H1 (cell line): ENCODE results near the gene MGLL. TPM values are rescaled to one million over a fixed set of nuclear protein-coding genes. Genes with fewer than 3 reads are reported as not detected.

Experiments
- CTCF ChIA-PET: fragments of 300-600 bp; sonication (Branson Sonifier 250); formaldehyde crosslinking; loops from one replicate; lab custom pipeline; 2021; ENCODE audit not compliant: partially characterized antibody; lab: Charles Lee
- POLR2A ChIA-PET: fragments of 300-600 bp; sonication (Branson Sonifier 250); formaldehyde crosslinking; loops from one replicate; lab custom pipeline; 2021; ENCODE audit warnings: inconsistent platforms; ENCODE audit not compliant: partially characterized antibody; lab: Charles Lee
- DNase-seq, 2 experiments: peaks; one replicate each; pipeline versions ENCODE4 v3.0.0 to v3.0.0-alpha.2; 2010 to 2022; ENCODE audit warnings: low spot score in 2 of 2, low read depth in 1 of 2, mixed read lengths in 1 of 2
- FAIRE-seq: peaks from 2 replicates; lab custom pipeline; 2011; peaks lifted over from hg19 to GRCh38; lab: Jason Lieb, UNC
- H2AFZ ChIP-seq: 2 replicates; pipeline ENCODE4 v1.8.1; 2012; ENCODE audit warnings: low read length, inconsistent platforms
- H2AK5ac ChIP-seq: 2 replicates; pipeline ENCODE4 v1.6.1; 2013; ENCODE audit warnings: low read depth, low read length
- H2BK120ac ChIP-seq: replicated peaks from 2 replicates; pipeline ENCODE3; 2013; ENCODE audit warnings: low read depth, low read length, inconsistent platforms
- H2BK12ac ChIP-seq: 2 replicates; pipeline ENCODE4 v1.6.1; 2013; ENCODE audit warnings: low read depth, low read length
- H2BK15ac ChIP-seq: 2 replicates; pipeline ENCODE4 v1.6.1; 2013; ENCODE audit warnings: low read length
- H2BK20ac ChIP-seq: 2 replicates; pipeline ENCODE4 v1.6.1; 2013; ENCODE audit warnings: low read length
- H2BK5ac ChIP-seq: 2 replicates; pipeline ENCODE4 v1.6.1; 2013; ENCODE audit warnings: low read depth, low read length
- H3K14ac ChIP-seq: 2 replicates; pipeline ENCODE4 v1.6.1; 2013; ENCODE audit warnings: inconsistent platforms; ENCODE audit not compliant: insufficient read length
- H3K18ac ChIP-seq: 2 replicates; pipeline ENCODE4 v1.6.1; 2013; ENCODE audit warnings: low read length; ENCODE audit errors: extremely low read depth
- H3K23ac ChIP-seq: 2 replicates; pipeline ENCODE4 v1.6.1; 2013; ENCODE audit warnings: inconsistent platforms; ENCODE audit not compliant: insufficient read length
- H3K23me2 ChIP-seq: 2 replicates; pipeline ENCODE4 v1.6.1; 2013; ENCODE audit warnings: low read depth, low read length
- H3K27ac ChIP-seq: 2 replicates; pipeline ENCODE4 v1.6.1; 2011; ENCODE audit warnings: low read depth, low read length, inconsistent platforms
- H3K27me3 ChIP-seq, 4 experiments: replicated peaks in 1 of 4; 1 replicate in 1 of 4; 2 replicates in 3 of 4; pipeline versions ENCODE4 v1.6.1 to v1.8.1; 2011 to 2013; ENCODE audit warnings: low read length in 3 of 4, mild to moderate bottlenecking in 3 of 4, inconsistent platforms in 2 of 4, mixed read lengths in 2 of 4, moderate library complexity in 1 of 4; ENCODE audit not compliant: control insufficient read depth in 3 of 4, insufficient read depth in 3 of 4; ENCODE audit errors: extremely low read depth in 1 of 4
- H3K36me3 ChIP-seq, 4 experiments: 2 replicates each; pipeline versions ENCODE4 v1.6.1 to v1.8.1; 2011 to 2013; ENCODE audit warnings: mild to moderate bottlenecking in 4 of 4, low read length in 3 of 4, moderate library complexity in 2 of 4, control low read depth in 1 of 4, inconsistent platforms in 1 of 4; ENCODE audit not compliant: insufficient read depth in 4 of 4, control insufficient read depth in 2 of 4
- H3K4ac ChIP-seq: replicated peaks from 2 replicates; pipeline ENCODE3; 2013; ENCODE audit warnings: low read length, low read depth, mixed read lengths, inconsistent platforms; ENCODE audit not compliant: insufficient read length
- H3K4me1 ChIP-seq, 4 experiments: replicated peaks in 1 of 4; 1 replicate in 1 of 4; 2 replicates in 3 of 4; pipeline versions ENCODE4 v1.6.1 to v1.8.1; 2011 to 2013; ENCODE audit warnings: low read length in 3 of 4, inconsistent platforms in 2 of 4, mixed read lengths in 1 of 4; ENCODE audit not compliant: insufficient read depth in 4 of 4, control insufficient read depth in 3 of 4
- H3K4me2 ChIP-seq, 2 experiments: 2 replicates each; pipeline versions ENCODE4 v1.6.1 to v1.8.1; 2011 to 2013; ENCODE audit warnings: low read depth in 2 of 2, low read length in 2 of 2, control low read depth in 1 of 2, inconsistent platforms in 1 of 2, mild to moderate bottlenecking in 1 of 2; ENCODE audit not compliant: insufficient read depth in 1 of 2
- H3K4me3 ChIP-seq, 4 experiments: fragments of 200-600, 300-600 bp in 1 of 4; sonication (generic), shearing (Covaris generic), sonication (Bioruptor Twin) in 1 of 4; 2 replicates each; pipeline versions ENCODE4 v1.5.1 to v1.8.1; 2011 to 2016; ENCODE audit warnings: low read length in 4 of 4, low read depth in 3 of 4, control low read depth in 2 of 4, inconsistent platforms in 2 of 4, mild to moderate bottlenecking in 2 of 4, mixed read lengths in 1 of 4, moderate library complexity in 1 of 4; ENCODE audit not compliant: insufficient read depth in 2 of 4; ENCODE audit errors: extremely low read depth in 1 of 4
- H3K56ac ChIP-seq: replicated peaks from 2 replicates; pipeline ENCODE3; 2013; ENCODE audit warnings: low read depth, mild to moderate bottlenecking, mixed read lengths, low read length, inconsistent platforms; ENCODE audit not compliant: insufficient read length
- H3K79me1 ChIP-seq: 2 replicates; pipeline ENCODE4 v1.6.1; 2013; ENCODE audit warnings: low read depth, low read length, control low read depth
- H3K79me2 ChIP-seq, 2 experiments: 2 replicates each; pipeline versions ENCODE4 v1.6.1 to v1.8.1; 2012 to 2013; ENCODE audit warnings: low read length in 2 of 2, mild to moderate bottlenecking in 2 of 2, inconsistent platforms in 1 of 2; ENCODE audit not compliant: insufficient read depth in 2 of 2, control insufficient read depth in 1 of 2
- H3K9ac ChIP-seq, 4 experiments: replicated peaks in 1 of 4; 1 replicate in 1 of 4; 2 replicates in 3 of 4; pipeline versions ENCODE4 v1.6.1 to v1.8.1; 2011 to 2013; ENCODE audit warnings: low read depth in 3 of 4, low read length in 3 of 4, control low read depth in 2 of 4, mild to moderate bottlenecking in 2 of 4, moderate library complexity in 2 of 4, inconsistent platforms in 1 of 4; ENCODE audit errors: extremely low read depth in 1 of 4
- H3K9me3 ChIP-seq, 2 experiments: 2 replicates each; pipeline versions ENCODE4 v1.6.1 to v1.8.1; 2012 to 2013; ENCODE audit warnings: mild to moderate bottlenecking in 2 of 2, moderate library complexity in 2 of 2, control low read depth in 1 of 2, inconsistent platforms in 1 of 2, low read depth in 1 of 2, low read length in 1 of 2, mixed read lengths in 1 of 2; ENCODE audit not compliant: insufficient read depth in 2 of 2
- H4K20me1 ChIP-seq, 2 experiments: replicated peaks in 1 of 2; 2 replicates each; pipeline versions ENCODE3 to v1.8.1; 2011 to 2013; ENCODE audit warnings: inconsistent platforms in 2 of 2, low read length in 2 of 2, mild to moderate bottlenecking in 1 of 2; ENCODE audit not compliant: insufficient read depth in 2 of 2, control insufficient read depth in 1 of 2
- H4K5ac ChIP-seq: 2 replicates; pipeline ENCODE4 v1.6.1; 2013; ENCODE audit warnings: low read length, low read depth, mixed read lengths, inconsistent platforms; ENCODE audit not compliant: insufficient read length
- H4K8ac ChIP-seq: 2 replicates; pipeline ENCODE4 v1.8.0; 2013; ENCODE audit warnings: mild to moderate bottlenecking, moderate library complexity, low read length, inconsistent platforms; ENCODE audit not compliant: insufficient read depth; ENCODE audit errors: extremely low read depth
- H4K91ac ChIP-seq: replicated peaks from 2 replicates; pipeline ENCODE3; 2013; ENCODE audit warnings: low read length, mixed read lengths, inconsistent platforms; ENCODE audit not compliant: insufficient read length
- BCL11A ChIP-seq, 2 experiments: IDR thresholded peaks; one replicate each; pipeline ENCODE4 v1.6.1; 2011; ENCODE audit warnings: low read depth in 2 of 2, low read length in 2 of 2, mild to moderate bottlenecking in 2 of 2
- CTBP2 ChIP-seq: IDR thresholded peaks from 2 replicates; pipeline ENCODE4 v1.7.0; 2011; ENCODE audit warnings: borderline replicate concordance, mild to moderate bottlenecking, moderate library complexity, mixed read lengths, low read length; ENCODE audit not compliant: insufficient read depth, insufficient read length
- MAFK ChIP-seq: IDR thresholded peaks from 2 replicates; pipeline ENCODE4 v1.6.1; 2012; ENCODE audit warnings: low read depth, mild to moderate bottlenecking, improper control_type of control experiment, low read length
- SIRT6 ChIP-seq: IDR thresholded peaks from one replicate; pipeline ENCODE4 v1.7.1; 2012; ENCODE audit warnings: low read length, inconsistent platforms
- TAF7 ChIP-seq: optimal IDR thresholded peaks from 2 replicates; pipeline ENCODE3; 2011; ENCODE audit warnings: low read depth, mild to moderate bottlenecking, inconsistent platforms, low read length, moderate library complexity, borderline replicate concordance
- WGBS, 2 experiments: shearing (Covaris generic) in 1 of 2; methylation state at CpG; one replicate each; pipeline versions ENCODE4 v1.1.6 to v1.1.7; 2013 to 2015; ENCODE audit warnings: low lambda C conversion rate in 2 of 2, mixed read lengths in 2 of 2, inconsistent platforms in 1 of 2, low coverage in 1 of 2, missing lambda C conversion rate in 1 of 2; ENCODE audit not compliant: insufficient replicate concordance in 2 of 2, insufficient coverage in 1 of 2, insufficient read length in 1 of 2; ENCODE audit errors: extremely low coverage in 1 of 2, missing lambda C conversion rate in 1 of 2; 5-methylcytosine and 5-hydroxymethylcytosine counted together
- polyA plus RNA-seq, 7 experiments: library from polyadenylated mRNA; depleted of rRNA in 3 of 7; stranded (reverse) in 5 of 7; unstranded in 2 of 7; fragments of >200 nt in 5 of 7; fragments of 200-250 nt in 2 of 7; gene quantifications; 1 replicate in 5 of 7; 2 replicates in 1 of 7; 4 replicates in 1 of 7; pipeline versions ENCODE4 v1.2.1 to v1.2.3, GENCODE V29; 2011 to 2013; ENCODE audit warnings: missing spikeins in 2 of 7, mixed read lengths in 2 of 7
- total RNA-seq: library from RNA; stranded (reverse); fragmentation: NEBNext Ultra II Directional; extraction: Animal tissue kit (Norgen Biotek cat#: 25700); gene quantifications from 2 replicates; pipeline ENCODE4 v1.2.1, GENCODE V29; 2021

Gene MGLL
- total and polyA plus RNA-seq, 2 of the 8 experiments (the other 6 are each of a cell fraction or from before 2014, with no cell fraction given), result 0.05 to 0.34 TPM

DNA sequence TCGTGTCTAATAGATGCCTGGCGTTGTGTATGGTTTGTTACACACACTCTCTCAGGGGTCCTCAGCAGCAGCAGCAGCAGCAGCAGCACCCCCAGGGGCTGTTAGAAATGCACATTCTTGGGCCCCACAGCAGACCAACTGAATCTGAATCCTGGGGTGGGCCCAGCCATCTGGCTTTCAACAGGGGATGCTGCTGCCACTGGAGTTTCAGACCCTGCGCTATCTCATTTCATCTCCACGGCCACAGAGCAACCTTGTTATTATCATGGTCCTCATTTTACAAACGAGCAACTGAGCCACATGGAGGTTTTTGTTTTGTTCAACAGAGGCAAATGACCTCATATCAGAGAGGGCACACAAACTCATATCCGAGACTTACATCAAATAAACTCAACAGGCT lies 47.7 kb downstream of the MGLL start:
- no peaks in the 10 kb centered on the region; a peak in 1 of 7 replicates for H3K4me1 ChIP-seq
- no peaks in the 10 kb centered on the region for H3K79me2 ChIP-seq
- no peaks in the 10 kb centered on the region; the same call in 1 of the 2 replicates for H3K23me2 ChIP-seq
- no peak overlapping the region for H3K23ac ChIP-seq
- no peak overlapping the region for H2BK5ac ChIP-seq
- no peak overlapping the region for H3K4me3 ChIP-seq
- no peaks in the 10 kb centered on the region for H4K20me1 ChIP-seq
- no peak for DNase-seq
- no peak overlapping the region for H3K14ac ChIP-seq
- H3K9me3 ChIP-seq, result peaks cover 0 to 5% of the 10 kb centered on the region in 2 experiments; a peak in 1 of 4 replicates
- H3K4ac ChIP-seq, result no peak overlapping the region
- H3K27me3 ChIP-seq, result no peaks in the 10 kb centered on the region
- no peak overlapping the region for H3K9ac ChIP-seq
- no peaks in the 10 kb centered on the region for H3K36me3 ChIP-seq
- ChIA-PET CTCF (interaction anchor here (1.0 kb wide), 1 partner anchor 17 kb away, joined by 3 read pairs; no protein-coding TSS in a partner anchor), POLR2A (no interaction called here)
- H4K5ac ChIP-seq, result no peak overlapping the region
- H2AK5ac ChIP-seq, result no peak overlapping the region
- H2BK120ac ChIP-seq, result no peak overlapping the region
- H2BK12ac ChIP-seq, result no peak overlapping the region
- no peak overlapping the region for H2BK15ac ChIP-seq
- no peak overlapping the region for H3K56ac ChIP-seq
- no peak overlapping the region for H2AFZ ChIP-seq
- H4K91ac ChIP-seq, result no peak overlapping the region
- WGBS, 2 experiments, result 87% methylated on average over 6 of the region's 6 CpGs; no CpG with 5 or more reads in 1 of the 2 experiments
- no peak overlapping the region for H3K18ac ChIP-seq
- no peak for FAIRE-seq
- no peak overlapping the region for H2BK20ac ChIP-seq
- no peak overlapping the region for H4K8ac ChIP-seq
- no peak overlapping the region for H3K27ac ChIP-seq
- H3K79me1 ChIP-seq, result no peaks in the 10 kb centered on the region
- H3K4me2 ChIP-seq, result no peak overlapping the region
- no peak for TF ChIP-seq BCL11A (IDR thresholded peaks at IDR 0.05; ENCODE audit: low read depth in 2 of 2, low read length in 2 of 2)
- TF ChIP-seq TAF7, result no peak
- no peak for TF ChIP-seq SIRT6
- TF ChIP-seq CTBP2, result no peak
- no peak for TF ChIP-seq MAFK
